Activated T-cell treated with anti-CD3 and anti-CD28 coated beads, Interleukin-2, amount 50 U/mL, for 72 hours (primary cell): ENCODE results near the gene CASP9. TPM values are rescaled to one million over a fixed set of nuclear protein-coding genes. Genes with fewer than 3 reads are reported as not detected.
"Not testable (repeated sequence)": the region's sequence is repeated elsewhere in the genome, so short reads cannot be mapped to it uniquely, and the experiment has no call there.

ENCODE experiments used
- ATAC-seq, 2 donors: fragments of 150-1000 bp; cut with Tn5 transposase; replicated peaks in 1 of 2; 2 replicates each; pipeline ENCODE4 v1.10.0; 2021; ENCODE audit warnings: moderate library complexity in 2 of 2, mild to moderate bottlenecking in 1 of 2
- DNase-seq, 2 donors: peaks; one replicate each; pipeline ENCODE4 v3.0.0; 2021 to 2022; ENCODE audit warnings: mixed read lengths in 1 of 2
- H3K27ac Mint-ChIP-seq: one replicate; pipeline ENCODE4 v1.8.0; 2022; ENCODE audit warnings: mild to moderate bottlenecking, moderate library complexity, mixed read lengths
- H3K27me3 Mint-ChIP-seq: one replicate; pipeline ENCODE4 v1.8.0; 2022; ENCODE audit warnings: low read depth, mixed read lengths
- H3K36me3 Mint-ChIP-seq, 2 donors: one replicate each; pipeline ENCODE4 v1.8.0; 2022; ENCODE audit warnings: mixed read lengths in 2 of 2, mild to moderate bottlenecking in 1 of 2; ENCODE audit not compliant: insufficient read depth in 2 of 2
- H3K4me1 Mint-ChIP-seq: one replicate; pipeline ENCODE4 v1.8.0; 2022; ENCODE audit warnings: low read depth, mixed read lengths
- H3K4me3 Mint-ChIP-seq, 2 donors: one replicate each; pipeline ENCODE4 v1.8.0; 2022; ENCODE audit warnings: mild to moderate bottlenecking in 2 of 2, mixed read lengths in 2 of 2, moderate library complexity in 2 of 2
- H3K9me3 Mint-ChIP-seq, 2 donors: one replicate each; pipeline ENCODE4 v1.8.0; 2022; ENCODE audit warnings: mixed read lengths in 2 of 2
- total RNA-seq, 2 donors: library from RNA; stranded (reverse); gene quantifications; one replicate each; pipeline ENCODE4 v1.2.3, GENCODE V29; 2022

CASP9 gene
- total RNA-seq, 2 donors from 2014 or later = 13.4 to 16.3 TPM

DNA sequence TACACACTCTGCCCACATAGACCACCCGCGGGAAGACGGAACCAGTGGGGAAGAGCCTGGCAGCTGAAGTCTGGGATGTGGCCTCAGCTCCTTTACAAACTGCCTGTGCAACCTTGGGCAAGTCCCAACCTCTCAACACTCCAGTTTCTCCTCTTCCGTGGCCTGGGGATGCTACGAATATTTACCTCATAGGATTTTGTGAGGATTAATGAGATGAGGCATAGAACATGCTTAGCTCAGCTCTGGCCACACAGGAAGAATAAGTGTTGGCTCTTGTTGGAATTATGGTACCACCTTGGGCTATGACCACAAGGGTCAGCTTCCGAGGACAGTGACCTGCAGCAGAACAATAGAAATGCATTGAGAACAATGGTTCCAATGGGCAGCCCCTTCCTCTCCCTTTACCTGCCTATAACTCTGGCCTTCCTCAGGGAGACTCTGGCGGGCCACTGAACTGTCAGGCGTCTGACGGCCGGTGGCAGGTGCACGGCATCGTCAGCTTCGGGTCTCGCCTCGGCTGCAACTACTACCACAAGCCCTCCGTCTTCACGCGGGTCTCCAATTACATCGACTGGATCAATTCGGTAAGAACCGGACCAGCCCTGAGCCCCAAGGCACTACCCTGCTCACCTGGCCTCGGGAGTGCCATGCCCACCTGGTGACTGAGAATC, 56.9 kb downstream of the CASP9 start:
- H3K4me1 Mint-ChIP-seq, H3K27me3 Mint-ChIP-seq, H3K4me3 Mint-ChIP-seq, ATAC-seq, DNase-seq, H3K9me3 Mint-ChIP-seq, H3K27ac Mint-ChIP-seq, H3K36me3 Mint-ChIP-seq: not testable (repeated sequence)

DNA sequence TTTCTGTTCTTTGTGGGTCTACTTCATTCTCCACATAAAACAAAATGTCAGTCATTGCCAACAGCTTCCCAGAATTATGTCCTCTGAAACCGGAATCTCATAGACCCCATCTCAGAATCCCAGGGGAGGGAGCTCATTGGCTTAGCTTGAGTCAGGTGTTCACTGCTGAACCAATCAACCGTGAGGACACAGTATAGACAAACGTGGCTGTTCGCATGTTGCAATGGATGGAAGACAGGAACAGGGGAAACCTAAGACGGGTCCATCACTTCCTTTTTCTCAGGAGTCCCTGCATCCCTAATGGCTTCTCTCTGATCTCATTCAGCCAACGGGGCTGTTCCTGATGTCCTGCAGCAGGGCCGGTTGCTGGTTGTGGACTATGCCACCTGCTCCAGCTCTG, 58.3 kb downstream of the CASP9 start:
- H3K4me1 Mint-ChIP-seq = no peaks in the 10 kb centered on the region
- no peak for ATAC-seq
- no peak overlapping the region for H3K4me3 Mint-ChIP-seq
- H3K27me3 Mint-ChIP-seq = no peaks in the 10 kb centered on the region
- H3K36me3 Mint-ChIP-seq = no peaks in the 10 kb centered on the region
- H3K27ac Mint-ChIP-seq = no peak overlapping the region
- no peaks in the 10 kb centered on the region for H3K9me3 Mint-ChIP-seq
- DNase-seq = no peak

DNA sequence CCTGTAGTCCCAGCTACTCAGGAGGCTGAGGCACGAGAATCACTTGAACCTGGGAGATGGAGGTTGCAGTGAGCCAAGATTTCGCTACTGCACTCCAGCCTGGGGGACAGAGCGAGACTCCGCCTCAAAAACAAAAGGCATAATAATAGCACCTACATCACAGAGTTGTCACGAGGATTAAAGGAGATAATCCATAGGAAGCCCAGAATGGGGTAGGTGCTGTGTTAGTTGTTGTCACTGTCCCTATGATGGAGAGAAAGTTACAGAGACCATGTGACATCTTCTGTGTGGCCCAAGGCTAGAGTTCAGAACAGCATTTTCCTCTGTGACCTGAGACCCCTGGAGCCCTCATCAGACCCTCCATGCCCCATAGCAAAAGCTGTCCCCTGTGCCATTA, 60.1 kb downstream of the CASP9 start:
- H3K36me3 Mint-ChIP-seq = not testable (repeated sequence)

GRCh38 chr1:15463064-15463800, 60.8 kb downstream of the CASP9 start:
- not testable (repeated sequence) for H3K9me3 Mint-ChIP-seq, ATAC-seq, DNase-seq, H3K27me3 Mint-ChIP-seq, H3K27ac Mint-ChIP-seq, H3K36me3 Mint-ChIP-seq, H3K4me1 Mint-ChIP-seq, H3K4me3 Mint-ChIP-seq

More for the DNA sequence above, 60.1 kb downstream of the CASP9 start:
- not testable (repeated sequence) for DNase-seq, H3K27ac Mint-ChIP-seq, H3K4me3 Mint-ChIP-seq, ATAC-seq, H3K4me1 Mint-ChIP-seq, H3K9me3 Mint-ChIP-seq, H3K27me3 Mint-ChIP-seq

GRCh38 chr1:15460708-15461095, 63.3 kb downstream of the CASP9 start:
- Mint-ChIP-seq H3K4me1 (no peaks in the 10 kb centered on the region), H3K27ac (no peak overlapping the region), H3K36me3 (no peaks in the 10 kb centered on the region), H3K9me3 (no peaks in the 10 kb centered on the region), H3K27me3 (peaks cover 7% of the 10 kb centered on the region), H3K4me3 (no peak overlapping the region)
- ATAC-seq = no peak
- DNase-seq = no peak

DNA sequence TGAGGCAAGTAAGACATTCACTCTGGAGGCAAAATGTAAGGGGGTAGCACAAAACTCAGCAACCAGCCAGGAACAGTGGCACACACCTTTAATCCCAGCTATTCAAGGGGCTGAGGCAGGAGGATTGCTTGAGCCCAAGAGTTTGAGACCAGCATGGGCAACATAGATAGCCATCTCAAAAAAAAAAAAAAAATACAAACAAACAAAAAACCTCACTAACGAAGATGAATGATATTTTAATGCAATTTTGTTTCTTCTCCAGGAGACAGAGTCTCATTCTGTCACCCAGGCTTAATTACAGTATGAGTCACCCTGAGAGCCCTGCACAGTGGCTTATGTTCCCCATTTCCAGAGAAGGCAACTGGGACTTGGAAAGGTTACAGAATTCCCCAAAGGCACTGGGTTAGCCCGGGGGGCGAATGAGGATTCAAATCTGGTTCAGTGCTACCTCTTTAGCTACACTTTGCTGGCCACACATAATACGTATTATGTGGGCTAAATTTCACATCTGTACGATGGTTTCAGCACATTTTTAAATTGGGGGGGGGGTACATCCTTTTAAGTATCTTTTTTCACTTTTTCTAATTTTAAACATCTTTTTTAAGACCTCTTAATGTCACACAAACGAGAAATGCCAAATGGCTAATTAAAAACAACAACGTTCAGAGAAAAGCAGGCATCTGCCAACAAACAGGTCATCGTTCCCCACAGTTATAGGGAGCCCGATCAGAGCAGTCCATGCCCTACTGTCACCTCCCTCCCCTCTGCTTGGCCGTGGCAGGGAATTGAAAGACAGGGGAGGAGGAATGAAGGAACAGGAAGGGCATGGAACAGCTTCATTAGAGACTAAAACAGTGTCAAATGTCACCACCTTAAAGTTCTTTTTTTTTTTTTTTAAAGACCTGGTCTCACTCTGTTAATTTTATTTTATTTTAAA, 64.0 kb downstream of the CASP9 start:
- no peak overlapping the region for H3K4me3 Mint-ChIP-seq
- H3K36me3 Mint-ChIP-seq = no peaks in the 10 kb centered on the region
- no peaks in the 10 kb centered on the region for H3K9me3 Mint-ChIP-seq
- H3K4me1 Mint-ChIP-seq = no peaks in the 10 kb centered on the region
- peaks cover 7% of the 10 kb centered on the region for H3K27me3 Mint-ChIP-seq
- no peak overlapping the region for H3K27ac Mint-ChIP-seq
- DNase-seq (no peak), ATAC-seq (no peak)

DNA sequence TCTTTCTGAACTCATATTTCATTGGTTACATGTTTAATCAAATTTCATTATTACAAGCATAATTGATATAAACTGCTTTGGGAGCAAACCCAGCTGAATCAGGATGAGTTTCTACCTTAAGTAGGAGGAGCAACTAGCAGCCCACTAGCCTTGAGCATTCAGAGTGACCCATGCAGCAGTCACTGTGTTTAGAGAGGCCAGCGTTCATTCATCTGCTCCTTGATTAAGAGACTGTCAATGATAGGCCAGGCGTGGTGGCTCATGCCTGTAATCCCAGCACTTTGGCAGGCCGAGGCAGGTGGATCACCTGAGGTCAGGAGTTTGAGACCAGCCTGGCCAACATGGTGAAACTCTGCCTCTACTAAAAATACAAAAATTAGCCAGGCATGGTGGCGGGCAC, 65.6 kb downstream of the CASP9 start:
- ATAC-seq, H3K27me3 Mint-ChIP-seq, H3K36me3 Mint-ChIP-seq, H3K9me3 Mint-ChIP-seq, DNase-seq, H3K27ac Mint-ChIP-seq, H3K4me3 Mint-ChIP-seq, H3K4me1 Mint-ChIP-seq: not testable (repeated sequence)

DNA sequence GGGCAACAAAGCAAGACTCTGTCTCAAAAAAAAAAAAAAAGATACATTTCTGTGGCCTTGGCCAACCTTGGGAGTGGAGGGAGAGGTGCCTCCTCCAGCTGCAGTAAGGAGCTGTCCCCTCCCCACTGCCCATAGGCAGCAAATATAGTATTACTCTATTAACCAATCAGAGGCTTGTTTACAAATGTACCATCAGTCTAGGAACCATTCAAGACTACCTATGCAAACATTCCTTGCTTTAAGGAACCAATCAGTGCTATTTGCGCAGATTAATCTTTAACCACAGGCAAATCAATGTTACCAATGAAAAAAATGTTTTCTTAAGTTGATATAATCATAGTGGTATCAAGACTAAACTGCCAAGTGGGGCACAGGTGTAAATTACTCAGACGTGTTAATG, 66.4 kb downstream of the CASP9 start:
- H3K27ac Mint-ChIP-seq = no peak overlapping the region
- H3K4me1 Mint-ChIP-seq = no peaks in the 10 kb centered on the region
- H3K9me3 Mint-ChIP-seq = no peaks in the 10 kb centered on the region
- H3K36me3 Mint-ChIP-seq = no peaks in the 10 kb centered on the region
- H3K4me3 Mint-ChIP-seq = no peak overlapping the region
- peaks cover 7% of the 10 kb centered on the region for H3K27me3 Mint-ChIP-seq
- DNase-seq (no peak), ATAC-seq (no peak)

DNA sequence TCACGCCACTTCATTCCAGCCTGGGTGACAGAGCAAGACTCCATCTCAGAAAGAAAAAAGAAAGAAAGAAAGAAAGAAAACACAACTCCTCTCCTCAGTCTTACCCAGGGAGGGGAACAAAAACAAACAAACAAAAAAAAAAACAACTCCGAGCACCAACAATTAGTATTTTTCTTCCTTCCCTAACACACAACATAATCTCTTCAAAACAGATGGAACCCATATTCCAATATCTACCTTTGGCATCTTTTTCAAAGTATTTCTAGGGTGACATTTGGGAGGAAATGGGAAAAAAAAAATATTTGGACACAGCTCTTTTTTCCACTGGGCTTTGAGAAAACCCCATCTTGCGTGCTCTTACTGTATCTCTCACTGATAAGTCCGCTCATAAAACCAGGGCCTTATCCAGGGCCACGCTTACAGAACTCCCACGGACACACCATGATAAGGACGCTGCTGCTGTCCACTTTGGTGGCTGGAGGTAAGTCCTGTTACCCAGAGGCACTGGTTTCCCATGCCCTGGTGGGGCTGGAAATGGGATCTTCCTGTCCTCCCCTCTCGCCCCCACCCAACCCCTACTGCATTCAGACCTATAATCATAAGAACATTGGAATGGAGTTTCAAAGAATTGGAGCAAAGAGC, 67.6 kb downstream of the CASP9 start, which contains the start of gene CELA2A:
TSS of gene CELA2A (plus strand) at position 420 of the 642 bp plus-strand sequence. CDS start at position 442, 22 bp downstream.
- DNase-seq (no peak), ATAC-seq (no peak)
- Mint-ChIP-seq H3K9me3 (no peaks in the 10 kb centered on the region), H3K36me3 (no peaks in the 10 kb centered on the region), H3K27me3 (peaks cover 7% of the 10 kb centered on the region), H3K4me1 (no peaks in the 10 kb centered on the region), H3K27ac (no peak within 1 kb of the TSS), H3K4me3 (no peak within 1 kb of the TSS)

GRCh38 chr1:15455522-15455921, 68.5 kb downstream of the CASP9 start:
- H3K36me3 Mint-ChIP-seq = no peaks in the 10 kb centered on the region
- H3K4me1 Mint-ChIP-seq = no peaks in the 10 kb centered on the region
- no peak overlapping the region for H3K27ac Mint-ChIP-seq
- no peak overlapping the region for H3K4me3 Mint-ChIP-seq
- H3K27me3 Mint-ChIP-seq = peaks cover 7% of the 10 kb centered on the region
- DNase-seq = no peak
- H3K9me3 Mint-ChIP-seq = no peaks in the 10 kb centered on the region
- no peak for ATAC-seq

DNA sequence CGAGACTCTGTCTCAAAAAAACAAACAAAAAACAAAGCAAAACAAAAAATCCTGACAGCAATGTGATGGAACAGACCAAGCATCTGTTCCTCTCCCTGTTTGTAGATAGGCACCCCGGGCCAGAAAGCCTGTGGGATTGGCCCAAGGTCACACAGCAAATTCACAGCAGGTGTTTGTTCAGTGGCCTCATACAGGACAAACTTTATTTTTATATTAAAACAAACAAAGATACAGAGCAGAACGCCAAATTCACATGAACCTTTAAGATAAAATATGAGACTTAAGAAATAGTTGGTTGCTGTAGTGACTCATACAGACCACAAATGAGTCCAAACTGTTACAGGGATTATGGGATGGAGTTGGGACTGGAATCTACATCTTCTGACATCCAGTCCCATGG, 69.8 kb downstream of the CASP9 start:
- peaks cover 7% of the 10 kb centered on the region for H3K27me3 Mint-ChIP-seq
- no peaks in the 10 kb centered on the region for H3K36me3 Mint-ChIP-seq
- no peak overlapping the region for H3K4me3 Mint-ChIP-seq
- ATAC-seq (no peak), DNase-seq (no peak)
- no peaks in the 10 kb centered on the region for H3K9me3 Mint-ChIP-seq
- no peaks in the 10 kb centered on the region for H3K4me1 Mint-ChIP-seq
- no peak overlapping the region for H3K27ac Mint-ChIP-seq

- no peak overlapping the region for H3K4me3 Mint-ChIP-seq
- DNase-seq = no peak
- H3K4me1 Mint-ChIP-seq = no peaks in the 10 kb centered on the region
- ATAC-seq = no peak
- H3K27me3 Mint-ChIP-seq = peaks cover 7% of the 10 kb centered on the region
- H3K9me3 Mint-ChIP-seq = no peaks in the 10 kb centered on the region
- H3K27ac Mint-ChIP-seq = no peak overlapping the region
- no peaks in the 10 kb centered on the region for H3K36me3 Mint-ChIP-seq
These were observed 70.3 kb downstream of the CASP9 start for GRCh38 chr1:15453734-15454133.
